Upper lobe of left lung (tissue), 6 donors: ENCODE measurements around the gene TBP. TPM values are rescaled to one million over a fixed set of nuclear protein-coding genes. Genes with fewer than 3 reads are reported as not detected.

ENCODE experiments used
- ATAC-seq, 2 donors: fragments of 200-7000 bp; cut with Tn5 transposase; one replicate each; pipeline ENCODE4 v1.9.1; 2022; ENCODE audit warnings: mild to moderate bottlenecking in 2 of 2, moderate library complexity in 2 of 2; ENCODE audit not compliant: low FRiP score in 2 of 2
- DNase-seq, 2 donors: peaks; one replicate each; pipeline ENCODE4 v3.0.0-alpha.2; 2019 to 2020
- H3K27ac ChIP-seq, 4 donors: fragments of 200-600 bp; sonication (generic); one replicate each; pipeline ENCODE4 v1.5.1; 2016 to 2019
- H3K27me3 ChIP-seq, 4 donors: fragments of 200-600 bp; sonication (generic); one replicate each; pipeline ENCODE4 v1.5.1; 2017 to 2019
- H3K36me3 ChIP-seq, 4 donors: fragments of 200-600 bp; sonication (generic); one replicate each; pipeline ENCODE4 v1.5.1; 2016 to 2019
- H3K4me1 ChIP-seq, 4 donors: fragments of 200-600 bp; sonication (generic); one replicate each; pipeline ENCODE4 v1.5.1; 2018 to 2019
- H3K4me3 ChIP-seq, 4 donors: fragments of 200-600 bp; sonication (generic); one replicate each; pipeline ENCODE4 v1.5.1; 2017 to 2019; ENCODE audit warnings: mild to moderate bottlenecking in 2 of 4, moderate library complexity in 1 of 4
- H3K9me3 ChIP-seq, 4 donors: fragments of 200-600 bp; sonication (generic); one replicate each; pipeline ENCODE4 v1.5.1; 2018 to 2019
- EP300 ChIP-seq, 4 donors: sonication (generic); formaldehyde crosslinking; IDR thresholded peaks; one replicate each; pipeline ENCODE4 v1.5.1; 2017; ENCODE audit warnings: antibody characterized with exemption in 4 of 4, control low read depth in 2 of 4
- POLR2A ChIP-seq, 4 donors: fragments of 450-650 bp; IDR thresholded peaks; one replicate each; pipeline ENCODE4 v1.5.1; 2016 to 2017; ENCODE audit warnings: antibody characterized with exemption in 4 of 4, mild to moderate bottlenecking in 2 of 4
- POLR2AphosphoS5 ChIP-seq, 2 donors: sonication (generic); formaldehyde crosslinking; IDR thresholded peaks; one replicate each; pipeline ENCODE4 v1.5.1; 2017; ENCODE audit warnings: antibody characterized with exemption in 2 of 2
- WGBS, 2 donors: methylation state at CpG; one replicate each; pipeline ENCODE4 v1.1.5; 2017 to 2018; 5-methylcytosine and 5-hydroxymethylcytosine counted together
- total RNA-seq, 6 donors: library from RNA; depleted of rRNA in 4 of 6; stranded (reverse); fragments of >200 nt in 4 of 6; gene quantifications; one replicate each; pipeline versions ENCODE4 v1.1.0 to v1.2.1, GENCODE V29; 2016 to 2021
- TF ChIP-seq, protein P1 (sequence below), 6 experiments: fragments of 450-650 bp in 4 of 6; fragments of 200-600 bp in 2 of 6; sonication (generic) in 2 of 6; IDR thresholded peaks; one replicate each; pipeline ENCODE4 v1.5.1; 2016 to 2019; ENCODE audit warnings: antibody characterized with exemption in 6 of 6
- donor health status: DM: no; HTN: no; CAD: no; lungs with moderate emphysema.
- donor health status: DM: no; HTN: yes; CAD: no; lungs with severe emphysema.

The TBP gene
- total RNA-seq, 6 donors from 2014 or later, result 13.8 to 59.7 (median 16.9) TPM

DNA sequence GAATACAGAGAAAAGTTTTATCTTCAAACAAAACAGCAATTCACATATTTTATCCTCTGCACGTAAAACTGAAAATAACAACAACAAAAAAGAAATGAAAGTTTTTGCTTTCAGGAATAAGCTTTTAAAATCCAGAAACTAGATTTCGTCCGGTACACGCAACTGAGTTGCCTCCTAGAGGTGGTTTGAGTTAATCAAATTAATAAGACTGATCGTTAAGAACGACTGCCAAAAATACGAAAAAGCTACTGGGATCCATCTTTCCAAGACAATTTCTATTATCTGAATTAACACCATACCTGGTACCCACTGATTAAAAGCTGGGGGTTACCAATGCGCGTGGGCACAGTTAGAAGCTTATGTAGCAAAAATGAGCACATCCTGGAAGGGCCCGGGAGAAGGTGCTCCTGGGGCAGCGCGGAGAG is 29.6 kb downstream of the TBP start:
- H3K4me3 ChIP-seq, result peak overlapping the region; percentile 68 to 96 (median 83)
- no peaks in the 10 kb centered on the region for H3K27me3 ChIP-seq
- TF ChIP-seq, protein P1, sequence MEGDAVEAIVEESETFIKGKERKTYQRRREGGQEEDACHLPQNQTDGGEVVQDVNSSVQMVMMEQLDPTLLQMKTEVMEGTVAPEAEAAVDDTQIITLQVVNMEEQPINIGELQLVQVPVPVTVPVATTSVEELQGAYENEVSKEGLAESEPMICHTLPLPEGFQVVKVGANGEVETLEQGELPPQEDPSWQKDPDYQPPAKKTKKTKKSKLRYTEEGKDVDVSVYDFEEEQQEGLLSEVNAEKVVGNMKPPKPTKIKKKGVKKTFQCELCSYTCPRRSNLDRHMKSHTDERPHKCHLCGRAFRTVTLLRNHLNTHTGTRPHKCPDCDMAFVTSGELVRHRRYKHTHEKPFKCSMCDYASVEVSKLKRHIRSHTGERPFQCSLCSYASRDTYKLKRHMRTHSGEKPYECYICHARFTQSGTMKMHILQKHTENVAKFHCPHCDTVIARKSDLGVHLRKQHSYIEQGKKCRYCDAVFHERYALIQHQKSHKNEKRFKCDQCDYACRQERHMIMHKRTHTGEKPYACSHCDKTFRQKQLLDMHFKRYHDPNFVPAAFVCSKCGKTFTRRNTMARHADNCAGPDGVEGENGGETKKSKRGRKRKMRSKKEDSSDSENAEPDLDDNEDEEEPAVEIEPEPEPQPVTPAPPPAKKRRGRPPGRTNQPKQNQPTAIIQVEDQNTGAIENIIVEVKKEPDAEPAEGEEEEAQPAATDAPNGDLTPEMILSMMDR (IDR thresholded peaks at IDR 0.05), result peak in 1 of 6 experiments; percentile 19
- no peak for TF ChIP-seq POLR2A (IDR thresholded peaks at IDR 0.05)
- TF ChIP-seq EP300 (IDR thresholded peaks at IDR 0.05), result no peak
- TF ChIP-seq POLR2AphosphoS5 (IDR thresholded peaks at IDR 0.05), result no peak
- 1 to 2% methylated on average over 9 to 12 of the region's 12 CpGs for WGBS, 2 donors
- ATAC-seq (peak in 1 of 2 donors; percentile 1), DNase-seq (no peak)
- H3K9me3 ChIP-seq, result no peaks in the 10 kb centered on the region
- H3K27ac ChIP-seq, result peak overlapping the region; percentile 82 to 98 (median 91)
- peaks cover 0 to 40% (median 17%) of the 10 kb centered on the region in 4 donors for H3K36me3 ChIP-seq
- peaks cover 13 to 20% (median 15%) of the 10 kb centered on the region in 4 donors for H3K4me1 ChIP-seq

DNA sequence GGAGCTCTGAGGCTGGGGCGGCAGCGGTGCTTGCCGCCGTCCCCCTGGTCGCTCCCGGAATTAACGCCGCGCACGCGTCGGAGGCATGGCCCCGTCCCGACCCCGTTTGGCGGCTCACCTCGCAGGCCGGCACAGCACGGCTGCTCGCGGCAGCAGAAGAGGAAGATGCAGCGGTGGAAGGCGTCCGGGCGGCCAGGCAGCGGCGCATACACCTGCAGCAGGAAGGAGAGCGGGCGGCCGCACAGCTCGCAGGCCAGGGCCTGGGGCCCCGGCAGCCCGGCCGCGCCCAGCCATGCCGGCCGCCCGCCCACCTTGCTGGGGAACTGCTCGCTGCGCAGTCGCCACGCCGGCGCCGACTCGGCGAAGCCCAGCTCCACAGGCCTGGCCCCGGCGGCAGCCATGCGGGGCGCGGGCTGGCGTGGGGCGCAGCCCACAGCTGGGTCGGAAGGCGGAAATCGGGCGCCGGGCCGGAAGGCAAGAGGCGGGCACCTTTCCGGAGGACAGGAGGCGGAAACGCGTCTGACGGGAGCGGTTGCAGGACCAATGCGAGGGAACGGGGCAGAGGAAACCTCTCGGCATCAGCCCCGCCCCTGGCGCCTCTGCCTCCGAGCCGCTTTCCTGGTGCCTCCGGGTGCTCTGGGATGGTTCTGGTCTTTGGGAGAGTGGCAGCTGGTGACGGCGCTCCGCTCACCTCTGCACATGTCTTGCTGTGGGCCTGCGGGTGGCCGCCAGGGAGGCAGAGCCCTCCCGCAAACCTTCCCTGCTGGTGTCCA is 30.2 kb downstream of the TBP start, which contains the start of gene PDCD2:
PDCD2 (minus strand) TSS at position 457 of the 773 bp plus-strand sequence; CDS start at position 401, 56 bp downstream.
- Histone ChIP-seq H3K27me3 (no peaks in the 10 kb centered on the region), H3K27ac (peak within 1 kb of the TSS; percentile 82 to 98 (median 91)), H3K9me3 (no peaks in the 10 kb centered on the region), H3K36me3 (peaks cover 0 to 34% (median 15%) of the 10 kb centered on the region in 4 donors), H3K4me1 (peaks cover 13 to 20% (median 15%) of the 10 kb centered on the region in 4 donors), H3K4me3 (peak within 1 kb of the TSS; percentile 68 to 96 (median 83))
- TF ChIP-seq POLR2AphosphoS5 (IDR thresholded peaks at IDR 0.05) (peak; percentile 80 to 84), EP300 (IDR thresholded peaks at IDR 0.05) (peak in 2 of 4 donors; percentile 64 to 72), POLR2A (IDR thresholded peaks at IDR 0.05) (peak in 3 of 4 donors; percentile 10 to 83 (median 78))
- TF ChIP-seq, protein P1 (IDR thresholded peaks at IDR 0.05), result peak in 3 of 6 experiments; percentile 11 to 27 (median 11)
- ATAC-seq (peak; percentile 98 to 99), DNase-seq (peak; percentile 96 to 97)
- 0 to 1% methylated on average over 1 to 47 of the region's 81 CpGs for WGBS, 2 donors

DNA sequence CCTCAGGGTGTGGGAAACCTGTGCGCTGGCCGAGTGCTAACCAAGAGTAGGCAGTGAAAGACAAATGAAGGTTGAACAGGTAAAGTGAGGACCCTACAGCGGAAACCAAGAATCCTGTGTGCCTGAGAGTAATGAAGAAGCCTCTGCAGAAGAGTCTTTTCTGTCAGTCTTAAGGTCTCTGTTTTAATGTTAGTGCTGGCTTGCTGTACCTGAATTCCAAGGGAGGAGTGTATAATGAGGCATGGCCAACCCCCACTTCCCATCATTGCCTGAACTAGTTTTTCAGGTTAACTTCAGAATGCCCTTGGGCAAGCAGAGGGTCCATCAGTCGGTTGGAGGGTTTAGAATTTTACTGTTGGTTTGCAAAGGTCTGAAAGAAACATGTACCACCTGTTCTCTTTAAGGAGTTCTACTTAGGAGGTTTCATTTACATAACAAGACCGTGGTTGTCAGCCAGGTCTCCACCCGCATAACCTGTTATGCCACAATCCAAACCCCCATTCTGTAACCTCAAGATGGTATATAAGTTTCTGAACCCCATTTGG is 30.9 kb downstream of the TBP start:
- peaks cover 0 to 27% (median 14%) of the 10 kb centered on the region in 4 donors for H3K36me3 ChIP-seq
- no peaks in the 10 kb centered on the region for H3K27me3 ChIP-seq
- whole genome bisulfite sequencing, 2 donors, result 5 to 8% methylated on average over 6 of the region's 6 CpGs
- DNase-seq (peak in 1 of 2 donors; percentile 28), ATAC-seq (peak in 1 of 2 donors; percentile 6)
- H3K4me1 ChIP-seq, result peaks cover 13 to 20% (median 15%) of the 10 kb centered on the region in 4 donors
- TF ChIP-seq EP300 (IDR thresholded peaks at IDR 0.05) (no peak), POLR2A (IDR thresholded peaks at IDR 0.05) (no peak), POLR2AphosphoS5 (IDR thresholded peaks at IDR 0.05) (no peak)
- TF ChIP-seq, protein P1 (IDR thresholded peaks at IDR 0.05), result no peak
- H3K9me3 ChIP-seq, result no peaks in the 10 kb centered on the region
- H3K4me3 ChIP-seq, result peak overlapping the region; percentile 56 to 96 (median 73)
- H3K27ac ChIP-seq, result peak overlapping the region; percentile 82 to 98 (median 91)

DNA sequence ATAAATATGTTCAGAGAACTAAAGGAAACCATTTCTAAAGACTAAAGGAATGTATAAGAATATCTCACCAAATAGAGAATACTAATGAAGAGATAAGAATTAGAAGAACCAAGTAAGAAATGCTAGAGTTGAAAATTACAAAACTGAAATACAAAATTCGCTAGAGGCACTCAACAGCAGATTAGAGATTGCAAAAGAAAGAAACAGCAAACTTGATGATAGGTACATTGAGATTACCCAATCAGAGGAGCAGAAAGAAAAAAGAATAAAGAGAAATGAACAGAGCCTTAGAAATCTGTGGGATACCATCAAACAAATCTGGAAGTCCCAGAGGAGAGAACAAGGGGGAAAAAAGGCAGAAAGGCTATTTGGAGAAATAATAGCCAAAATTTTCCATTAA is 36.6 kb downstream of the TBP start:
- peaks cover 3 to 10% (median 5%) of the 10 kb centered on the region in 4 donors for H3K9me3 ChIP-seq
- ATAC-seq (no peak), DNase-seq (no peak)
- no peaks in the 10 kb centered on the region for H3K36me3 ChIP-seq
- peaks cover 0 to under 1% (median 0%) of the 10 kb centered on the region in 4 donors for H3K4me1 ChIP-seq
- H3K4me3 ChIP-seq, result no peak overlapping the region
- no peaks in the 10 kb centered on the region for H3K27me3 ChIP-seq
- H3K27ac ChIP-seq, result no peak overlapping the region
- WGBS, 2 donors, result 83 to 91% methylated on average over 1 of the region's 1 CpG
- TF ChIP-seq POLR2AphosphoS5 (IDR thresholded peaks at IDR 0.05) (no peak), POLR2A (IDR thresholded peaks at IDR 0.05) (no peak), EP300 (IDR thresholded peaks at IDR 0.05) (no peak)
- TF ChIP-seq, protein P1 (IDR thresholded peaks at IDR 0.05), result no peak
